Ovary (tissue), 9 donors: ENCODE results near the gene OR1D5. TPM values are rescaled to one million over a fixed set of nuclear protein-coding genes. Genes with fewer than 3 reads are reported as not detected.

Experiments used
- DNase-seq, 5 donors: peaks; one replicate each; pipeline ENCODE4 v3.0.0-alpha.2; 2019 to 2020
- H3K27ac ChIP-seq, 2 donors: fragments of 200-600 bp; one replicate each; pipeline versions ENCODE4 v1.5.1 to v1.8.0; 2019 to 2022
- H3K27me3 ChIP-seq: fragments of 200-600 bp; one replicate; pipeline ENCODE4 v1.8.0; 2022
- H3K36me3 ChIP-seq: fragments of 200-600 bp; sonication (generic); one replicate; pipeline ENCODE4 v1.5.1; 2019
- H3K4me1 ChIP-seq: one replicate; pipeline ENCODE4 v1.8.1; 2013; ENCODE audit warnings: mild to moderate bottlenecking, moderate library complexity; ENCODE audit not compliant: insufficient read depth
- H3K4me3 ChIP-seq: fragments of 200-600 bp; sonication (generic); one replicate; pipeline ENCODE4 v1.5.1; 2017
- H3K9me3 ChIP-seq, 2 donors: fragments of 200-600 bp in 1 of 2; sonication (generic) in 1 of 2; one replicate each; pipeline versions ENCODE4 v1.5.1 to v1.8.1; 2013 to 2019; ENCODE audit warnings: mild to moderate bottlenecking in 1 of 2, moderate library complexity in 1 of 2
- EP300 ChIP-seq: sonication (generic); formaldehyde crosslinking; IDR thresholded peaks from one replicate; pipeline ENCODE4 v1.6.1; 2017; ENCODE audit warnings: antibody characterized with exemption
- POLR2A ChIP-seq: fragments of 450-650 bp; IDR thresholded peaks from one replicate; pipeline ENCODE4 v1.6.1; 2017; ENCODE audit warnings: antibody characterized with exemption, mild to moderate bottlenecking, moderate library complexity
- WGBS, 3 donors: extraction: QIAGEN DNeasy Blood & Tissue Kit in 1 of 3; methylation state at CpG; one replicate each; pipeline versions ENCODE4 v1.1.5 to v1.1.7; 2013 to 2017; 5-methylcytosine and 5-hydroxymethylcytosine counted together
- intact Hi-C, 4 donors: fragments of 100-400 bp; cut with DNase I; formaldehyde crosslinking; loops; one replicate each; pipeline versions ENCODE4 v1.11.0 to v1.15.1; 2022 to 2023
- polyA plus RNA-seq, 2 donors: library from polyadenylated mRNA; stranded (reverse); fragments of 200-250 nt in 1 of 2; fragments of 350-450 nt in 1 of 2; fragmentation: Illumina TruSeq in 1 of 2; extraction: RNeasy Lipid Tissue Mini Kit (QIAGEN cat#74804) in 1 of 2; gene quantifications; one replicate each; pipeline ENCODE4 v1.2.3, GENCODE V29; 2013 to 2014
- total RNA-seq, 7 donors: library from RNA; depleted of rRNA in 2 of 7; stranded (reverse); fragments of >200 nt in 2 of 7; fragmentation: NEBNext Ultra II Directional in 3 of 7; extraction: Animal tissue kit (Norgen Biotek cat#: 25700) in 3 of 7; gene quantifications; one replicate each; pipeline versions ENCODE4 v1.1.0 to v1.2.4, GENCODE V29; 2016 to 2023
- TF ChIP-seq, protein P1 (sequence below), 3 donors: fragments of 450-650 bp in 2 of 3; fragments of 200-600 bp in 1 of 3; IDR thresholded peaks; one replicate each; pipeline versions ENCODE4 v1.5.1 to v1.8.0; 2016 to 2022; ENCODE audit warnings: antibody characterized with exemption in 3 of 3, mild to moderate bottlenecking in 1 of 3
- donor health status: DM: no; HTN: no; CAD: no; lungs with moderate emphysema.
- donor health status: DM: no; HTN: no; CAD: no.
- donor health status: Bipolar disorder and iron deficiency.
- donor health status: DM: yes; HTN: yes; CAD: no.
- donor health status: DM: no; HTN: no; CAD: no.
- donor health status: DM: yes; HTN: yes; CAD: no.

OR1D5 gene
- total and polyA plus RNA-seq, 9 donors, result not detected

- Histone ChIP-seq H3K4me3 (no peak overlapping the region), H3K9me3 (peaks cover 0 to 5% of the 10 kb centered on the region in 2 donors), H3K27me3 (no peaks in the 10 kb centered on the region), H3K27ac (no peak overlapping the region), H3K36me3 (no peaks in the 10 kb centered on the region), H3K4me1 (no peaks in the 10 kb centered on the region)
- peak in 1 of 5 donors; percentile 23 for DNase-seq
- 88 to 95% (median 89%) methylated on average over 15 to 17 of the region's 17 CpGs for WGBS, 3 donors
- TF ChIP-seq, protein P1, sequence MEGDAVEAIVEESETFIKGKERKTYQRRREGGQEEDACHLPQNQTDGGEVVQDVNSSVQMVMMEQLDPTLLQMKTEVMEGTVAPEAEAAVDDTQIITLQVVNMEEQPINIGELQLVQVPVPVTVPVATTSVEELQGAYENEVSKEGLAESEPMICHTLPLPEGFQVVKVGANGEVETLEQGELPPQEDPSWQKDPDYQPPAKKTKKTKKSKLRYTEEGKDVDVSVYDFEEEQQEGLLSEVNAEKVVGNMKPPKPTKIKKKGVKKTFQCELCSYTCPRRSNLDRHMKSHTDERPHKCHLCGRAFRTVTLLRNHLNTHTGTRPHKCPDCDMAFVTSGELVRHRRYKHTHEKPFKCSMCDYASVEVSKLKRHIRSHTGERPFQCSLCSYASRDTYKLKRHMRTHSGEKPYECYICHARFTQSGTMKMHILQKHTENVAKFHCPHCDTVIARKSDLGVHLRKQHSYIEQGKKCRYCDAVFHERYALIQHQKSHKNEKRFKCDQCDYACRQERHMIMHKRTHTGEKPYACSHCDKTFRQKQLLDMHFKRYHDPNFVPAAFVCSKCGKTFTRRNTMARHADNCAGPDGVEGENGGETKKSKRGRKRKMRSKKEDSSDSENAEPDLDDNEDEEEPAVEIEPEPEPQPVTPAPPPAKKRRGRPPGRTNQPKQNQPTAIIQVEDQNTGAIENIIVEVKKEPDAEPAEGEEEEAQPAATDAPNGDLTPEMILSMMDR (IDR thresholded peaks at IDR 0.05), result no peak
- no peak for TF ChIP-seq POLR2A
- TF ChIP-seq EP300, result no peak
- intact Hi-C loops, result no loop called here
Observed at GRCh38 chr17:3025421-3026124, 37.8 kb downstream of the OR1D5 start.

DNA sequence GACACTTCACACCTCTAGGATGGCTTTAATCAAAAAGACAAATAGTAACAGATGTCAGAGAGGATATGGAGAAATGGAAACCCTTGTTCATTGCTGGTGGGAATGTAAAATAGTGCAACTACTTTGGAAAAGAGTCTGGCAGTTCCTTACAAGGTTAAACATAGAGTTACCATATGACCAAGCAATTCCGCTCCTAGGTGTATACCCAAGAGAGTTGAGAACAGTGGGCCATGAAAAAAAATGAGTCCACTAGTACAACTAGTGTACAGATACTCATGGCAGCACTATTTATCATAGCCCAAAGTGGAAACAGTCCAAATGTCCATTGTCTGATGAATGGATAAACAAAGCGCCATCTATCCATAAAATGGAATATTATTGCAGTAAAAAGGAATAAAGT, 39.1 kb downstream of the OR1D5 start:
- Histone ChIP-seq H3K36me3 (no peaks in the 10 kb centered on the region), H3K4me1 (no peaks in the 10 kb centered on the region), H3K4me3 (no peak overlapping the region), H3K27me3 (no peaks in the 10 kb centered on the region), H3K9me3 (peaks cover 0 to 5% of the 10 kb centered on the region in 2 donors), H3K27ac (no peak overlapping the region)
- intact Hi-C loops, result no loop called here
- no peak for DNase-seq
- TF ChIP-seq POLR2A (no peak), EP300 (no peak)
- TF ChIP-seq, protein P1 (IDR thresholded peaks at IDR 0.05), result no peak
- WGBS, 3 donors, result 95 to 100% (median 99%) methylated on average over 2 of the region's 2 CpGs

DNA sequence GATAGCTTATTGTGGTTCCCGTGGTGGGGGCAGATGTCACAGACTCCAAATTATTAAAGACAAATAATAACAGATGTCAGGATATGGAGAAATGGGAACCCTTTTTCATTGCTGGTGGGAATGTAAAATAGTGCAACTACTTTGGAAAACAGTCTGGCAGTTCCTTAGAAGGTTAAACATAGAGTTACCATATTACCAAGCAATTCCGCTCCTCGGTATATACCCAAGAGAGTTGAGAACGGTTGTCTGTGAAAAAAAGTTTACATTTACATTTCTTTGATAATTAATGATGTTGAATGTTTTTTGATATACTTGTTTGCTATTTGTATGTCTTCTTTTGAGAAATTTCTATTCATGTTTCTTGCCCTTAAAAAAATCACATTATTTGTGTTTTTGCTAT, 41.2 kb downstream of the OR1D5 start:
- H3K4me1 ChIP-seq, result no peaks in the 10 kb centered on the region
- H3K9me3 ChIP-seq, result peaks cover 0 to 5% of the 10 kb centered on the region in 2 donors
- no peak for DNase-seq
- no peaks in the 10 kb centered on the region for H3K36me3 ChIP-seq
- no peaks in the 10 kb centered on the region for H3K27me3 ChIP-seq
- no peak for TF ChIP-seq POLR2A
- TF ChIP-seq EP300, result no peak
- TF ChIP-seq, protein P1 (IDR thresholded peaks at IDR 0.05), result no peak
- WGBS, 3 donors, result 88 to 94% (median 89%) methylated on average over 4 of the region's 4 CpGs
- intact Hi-C loops, result no loop called here
- H3K27ac ChIP-seq, result no peak overlapping the region
- H3K4me3 ChIP-seq, result no peak overlapping the region

DNA sequence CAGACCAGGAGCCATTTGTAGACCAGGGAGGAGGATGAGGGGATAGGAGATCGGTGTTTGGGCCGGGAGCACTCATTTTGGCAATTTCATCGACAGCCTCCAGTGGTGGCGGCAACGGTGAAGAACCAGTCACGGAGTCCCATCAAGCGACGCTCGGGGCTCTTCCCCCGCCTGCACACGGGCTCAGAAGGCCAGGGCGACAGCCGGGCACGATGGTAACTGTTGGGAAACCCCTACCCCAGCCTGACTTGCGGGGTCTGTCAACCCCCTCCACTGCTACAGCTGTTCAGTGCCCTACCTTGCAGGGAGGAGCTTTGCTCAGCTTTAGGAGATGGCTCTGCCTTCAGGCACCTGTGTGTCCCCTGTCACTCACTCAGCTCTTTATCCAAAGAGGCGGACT, 43.0 kb downstream of the OR1D5 start:
- intact Hi-C loops, result no loop called here
- peaks cover 0 to 5% of the 10 kb centered on the region in 2 donors for H3K9me3 ChIP-seq
- TF ChIP-seq, protein P1 (IDR thresholded peaks at IDR 0.05), result no peak
- TF ChIP-seq POLR2A (no peak), EP300 (no peak)
- no peaks in the 10 kb centered on the region for H3K4me1 ChIP-seq
- peak in 1 of 5 donors; percentile 17 for DNase-seq
- H3K27me3 ChIP-seq, result no peaks in the 10 kb centered on the region
- H3K4me3 ChIP-seq, result no peak overlapping the region
- no peaks in the 10 kb centered on the region for H3K36me3 ChIP-seq
- WGBS, 3 donors, result 93 to 98% (median 95%) methylated on average over 16 of the region's 16 CpGs
- H3K27ac ChIP-seq, result no peak overlapping the region
